Measurements from ENCODE around the gene CC2D2A. TPM values are rescaled to one million over a fixed set of nuclear protein-coding genes. Genes with fewer than 3 reads are reported as not detected.
"Not testable (repeated sequence)": the region's sequence is repeated elsewhere in the genome, so short reads cannot be mapped to it uniquely, and the experiment has no call there.

The CC2D2A gene
- total and polyA plus RNA-seq, 2 donors from 2014 or later, result 26.7 to 51.2 TPM

GRCh38 chr4:15513545-15513944 lies 43.9 kb downstream of the CC2D2A start:
- H3K4me3 ChIP-seq (ENCODE audit: low read length in 3 of 3), result no peak overlapping the region
- no peak overlapping the region for H3K27ac ChIP-seq (ENCODE audit: low read depth in 2 of 2, low read length in 2 of 2)
- no peaks in the 10 kb centered on the region for H3K9me3 ChIP-seq (ENCODE audit: control insufficient read depth in 2 of 3, insufficient read depth in 1 of 3, low read length in 3 of 3)
- no peaks in the 10 kb centered on the region for H3K27me3 ChIP-seq (ENCODE audit: control insufficient read depth, insufficient read depth, low read length)
- peaks cover 0 to 8% (median 5%) of the 10 kb centered on the region in 3 donors for H3K36me3 ChIP-seq (ENCODE audit: control insufficient read depth in 2 of 3, insufficient read depth in 3 of 3, low read length in 3 of 3)
- no peak overlapping the region for H3K9ac ChIP-seq (ENCODE audit: low read length in 3 of 3)
- DNase-seq (no peak), FAIRE-seq (no peak)
- H3K4me1 ChIP-seq (ENCODE audit: control insufficient read depth in 2 of 3, insufficient read depth in 2 of 3, low read depth in 1 of 3, low read length in 3 of 3), result peaks cover 0 to 4% (median 0%) of the 10 kb centered on the region in 3 donors
- TF ChIP-seq, protein P1, sequence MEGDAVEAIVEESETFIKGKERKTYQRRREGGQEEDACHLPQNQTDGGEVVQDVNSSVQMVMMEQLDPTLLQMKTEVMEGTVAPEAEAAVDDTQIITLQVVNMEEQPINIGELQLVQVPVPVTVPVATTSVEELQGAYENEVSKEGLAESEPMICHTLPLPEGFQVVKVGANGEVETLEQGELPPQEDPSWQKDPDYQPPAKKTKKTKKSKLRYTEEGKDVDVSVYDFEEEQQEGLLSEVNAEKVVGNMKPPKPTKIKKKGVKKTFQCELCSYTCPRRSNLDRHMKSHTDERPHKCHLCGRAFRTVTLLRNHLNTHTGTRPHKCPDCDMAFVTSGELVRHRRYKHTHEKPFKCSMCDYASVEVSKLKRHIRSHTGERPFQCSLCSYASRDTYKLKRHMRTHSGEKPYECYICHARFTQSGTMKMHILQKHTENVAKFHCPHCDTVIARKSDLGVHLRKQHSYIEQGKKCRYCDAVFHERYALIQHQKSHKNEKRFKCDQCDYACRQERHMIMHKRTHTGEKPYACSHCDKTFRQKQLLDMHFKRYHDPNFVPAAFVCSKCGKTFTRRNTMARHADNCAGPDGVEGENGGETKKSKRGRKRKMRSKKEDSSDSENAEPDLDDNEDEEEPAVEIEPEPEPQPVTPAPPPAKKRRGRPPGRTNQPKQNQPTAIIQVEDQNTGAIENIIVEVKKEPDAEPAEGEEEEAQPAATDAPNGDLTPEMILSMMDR (IDR thresholded peaks at IDR 0.05; ENCODE audit: borderline replicate concordance, extremely low read depth, insufficient read depth), result no peak
- intact Hi-C loops (cut with DNase I), result no loop called here

GRCh38 chr4:15515106-15515505 lies 45.4 kb downstream of the CC2D2A start:
- Histone ChIP-seq H3K4me3 (ENCODE audit: low read length in 3 of 3) (no peak overlapping the region), H3K9ac (ENCODE audit: low read length in 3 of 3) (no peak overlapping the region), H3K9me3 (ENCODE audit: control insufficient read depth in 2 of 3, insufficient read depth in 1 of 3, low read length in 3 of 3) (no peaks in the 10 kb centered on the region), H3K36me3 (ENCODE audit: control insufficient read depth in 2 of 3, insufficient read depth in 3 of 3, low read length in 3 of 3) (peaks cover 0 to 6% (median 5%) of the 10 kb centered on the region in 3 donors), H3K27ac (ENCODE audit: low read depth in 2 of 2, low read length in 2 of 2) (no peak overlapping the region), H3K4me1 (ENCODE audit: control insufficient read depth in 2 of 3, insufficient read depth in 2 of 3, low read depth in 1 of 3, low read length in 3 of 3) (peaks cover 0 to 4% (median 0%) of the 10 kb centered on the region in 3 donors), H3K27me3 (ENCODE audit: control insufficient read depth, insufficient read depth, low read length) (no peaks in the 10 kb centered on the region)
- FAIRE-seq, result no peak
- TF ChIP-seq, protein P1 (IDR thresholded peaks at IDR 0.05; ENCODE audit: borderline replicate concordance, extremely low read depth, insufficient read depth), result no peak
- intact Hi-C loops (cut with DNase I), result no loop called here
- no peak for DNase-seq

DNA sequence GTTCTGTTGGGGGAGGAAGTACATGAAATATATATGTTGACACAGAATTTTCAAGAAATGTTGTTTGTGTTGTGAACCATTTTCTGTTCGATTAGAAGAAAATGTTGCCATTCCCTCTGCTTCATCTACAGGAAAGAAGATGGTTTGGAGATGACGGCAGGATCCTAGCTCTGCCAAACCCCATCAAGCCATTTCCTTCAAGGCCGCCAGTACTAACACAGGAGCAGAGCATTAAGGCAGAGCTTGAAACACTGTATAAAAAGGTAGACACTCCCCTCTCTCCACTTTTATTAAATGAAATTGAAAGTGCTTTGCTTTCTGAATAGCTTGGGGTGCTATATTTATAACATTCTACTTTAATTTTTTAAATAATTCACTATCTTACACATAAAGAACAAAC lies 46.8 kb downstream of the CC2D2A start:
- TF ChIP-seq, protein P1 (IDR thresholded peaks at IDR 0.05; ENCODE audit: borderline replicate concordance, extremely low read depth, insufficient read depth), result no peak
- FAIRE-seq (no peak), DNase-seq (no peak)
- Histone ChIP-seq H3K27ac (ENCODE audit: low read depth in 2 of 2, low read length in 2 of 2) (no peak overlapping the region), H3K9me3 (ENCODE audit: control insufficient read depth in 2 of 3, insufficient read depth in 1 of 3, low read length in 3 of 3) (no peaks in the 10 kb centered on the region), H3K4me3 (ENCODE audit: low read length in 3 of 3) (no peak overlapping the region), H3K27me3 (ENCODE audit: control insufficient read depth, insufficient read depth, low read length) (no peaks in the 10 kb centered on the region), H3K36me3 (ENCODE audit: control insufficient read depth in 2 of 3, insufficient read depth in 3 of 3, low read length in 3 of 3) (peaks cover 3 to 7% (median 7%) of the 10 kb centered on the region in 3 donors), H3K9ac (ENCODE audit: low read length in 3 of 3) (no peak overlapping the region), H3K4me1 (ENCODE audit: control insufficient read depth in 2 of 3, insufficient read depth in 2 of 3, low read depth in 1 of 3, low read length in 3 of 3) (peaks cover 0 to 4% (median 0%) of the 10 kb centered on the region in 3 donors)
- intact Hi-C loops (cut with DNase I), result no loop called here

GRCh38 chr4:15517681-15518080 lies 48.0 kb downstream of the CC2D2A start:
- H3K9me3 ChIP-seq (ENCODE audit: control insufficient read depth in 2 of 3, insufficient read depth in 1 of 3, low read length in 3 of 3); H3K4me1 ChIP-seq (ENCODE audit: control insufficient read depth in 2 of 3, insufficient read depth in 2 of 3, low read depth in 1 of 3, low read length in 3 of 3); H3K9ac ChIP-seq (ENCODE audit: low read length in 3 of 3); intact Hi-C loops (cut with DNase I); H3K4me3 ChIP-seq (ENCODE audit: low read length in 3 of 3); H3K27me3 ChIP-seq (ENCODE audit: control insufficient read depth, insufficient read depth, low read length); H3K36me3 ChIP-seq (ENCODE audit: control insufficient read depth in 2 of 3, insufficient read depth in 3 of 3, low read length in 3 of 3); H3K27ac ChIP-seq (ENCODE audit: low read depth in 2 of 2, low read length in 2 of 2); FAIRE-seq; DNase-seq: not testable (repeated sequence)

All from kidney (tissue), 14 donors.